Fibroblast of skin of right quadriceps (primary cell): ENCODE measurements around the gene RPS25.
A peak's percentile ranks its signal among the peaks of the same experiment; 100 is the strongest.
"Not testable (repeated sequence)": the region's sequence is repeated elsewhere in the genome, so short reads cannot be mapped to it uniquely, and the experiment has no call there.

Experiments used
- DNase-seq: peaks from one replicate; pipeline ENCODE4 v3.0.0-alpha.2; 2013

RPS25 gene

DNA sequence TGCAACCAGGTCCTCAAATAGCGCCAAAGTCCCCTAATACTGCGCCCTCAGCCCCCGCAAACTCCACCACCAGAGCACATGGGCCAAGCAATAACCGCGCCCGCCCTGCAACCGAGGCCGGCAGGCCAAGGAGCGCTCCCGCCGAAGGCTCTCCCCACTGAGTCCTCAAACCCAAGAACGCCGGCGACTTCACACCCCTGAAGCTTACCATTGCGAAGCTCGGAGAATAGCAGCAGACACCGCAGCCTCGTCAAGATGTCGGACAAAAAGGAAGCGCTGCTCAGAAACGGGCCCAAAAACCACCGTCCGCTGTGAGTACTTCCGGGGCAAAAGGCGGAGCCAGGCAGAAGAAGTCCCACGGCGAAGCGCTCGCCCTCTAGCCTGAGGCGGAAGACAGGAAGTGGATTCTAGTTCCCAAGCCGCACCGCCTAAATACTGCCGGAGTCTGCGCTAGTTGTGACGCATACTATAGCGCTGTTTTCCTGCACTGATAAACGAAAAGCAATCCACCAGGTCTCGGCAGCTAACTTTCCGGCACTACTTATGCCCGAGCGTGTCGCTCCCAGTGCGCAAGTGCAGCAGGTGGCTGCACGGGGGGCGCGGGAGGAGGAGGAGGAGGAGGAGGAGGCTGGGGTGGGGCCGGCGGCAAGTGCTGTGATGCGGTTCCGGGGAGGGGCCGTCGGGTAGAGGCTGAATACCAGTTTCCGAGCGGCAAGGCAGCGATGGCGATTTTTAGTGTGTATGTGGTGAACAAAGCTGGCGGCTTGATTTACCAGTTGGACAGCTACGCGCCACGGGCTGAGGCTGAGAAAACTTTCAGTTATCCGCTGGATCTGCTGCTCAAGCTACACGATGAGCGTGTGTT, at the start of gene RPS25, which contains the start of gene TRAPPC4:
RPS25 (minus strand) TSS at position 270 of the 865 bp plus-strand sequence; CDS start at position 211, 59 bp downstream.
TRAPPC4 (plus strand) TSS at position 693 of the 865 bp plus-strand sequence; CDS start at position 723, 30 bp downstream.
- peak; percentile 96 for DNase-seq

DNA sequence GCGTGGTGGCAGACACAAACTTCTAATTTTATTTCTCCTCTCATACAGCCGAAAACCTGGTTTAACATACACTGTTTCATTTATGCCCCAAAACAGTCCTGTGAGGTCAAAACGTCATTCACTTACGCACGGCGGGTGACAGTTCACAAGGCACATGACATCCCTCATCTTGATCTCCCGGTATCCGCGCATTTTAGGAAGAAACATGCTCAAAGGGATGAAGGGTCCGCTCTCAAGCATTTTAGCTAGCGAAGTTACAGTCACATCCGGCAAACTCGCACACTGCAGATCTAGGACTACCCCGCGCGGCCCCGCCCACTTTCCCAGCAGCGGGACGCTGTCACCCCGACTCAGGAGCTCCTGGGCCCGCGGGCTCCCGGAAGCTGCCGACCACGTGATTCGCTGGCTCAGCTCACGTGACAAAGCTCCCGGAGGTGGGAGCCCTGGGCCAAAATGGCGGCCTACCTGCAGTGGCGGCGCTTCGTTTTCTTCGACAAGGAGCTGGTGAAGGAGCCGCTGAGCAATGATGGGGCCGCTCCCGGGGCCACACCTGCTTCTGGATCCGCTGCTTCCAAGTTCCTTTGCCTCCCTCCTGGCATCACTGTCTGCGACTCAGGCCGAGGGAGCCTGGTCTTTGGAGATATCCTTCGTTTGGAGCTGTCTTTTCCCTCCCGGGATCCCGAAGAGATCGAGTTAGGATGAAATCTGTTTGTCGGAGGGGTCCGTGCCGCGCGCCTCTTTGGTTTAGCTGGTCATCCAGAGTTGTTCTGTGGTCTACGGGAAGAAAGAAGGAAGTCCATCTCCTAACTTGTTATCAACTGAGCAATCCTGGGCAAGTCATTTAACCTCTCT, 49.5 kb upstream of the RPS25 start, which contains the start of gene VPS11:
VPS11 (plus strand) TSS at position 448 of the 852 bp plus-strand sequence; CDS start at position 454, 6 bp downstream.
- DNase-seq = peak; percentile 95

DNA sequence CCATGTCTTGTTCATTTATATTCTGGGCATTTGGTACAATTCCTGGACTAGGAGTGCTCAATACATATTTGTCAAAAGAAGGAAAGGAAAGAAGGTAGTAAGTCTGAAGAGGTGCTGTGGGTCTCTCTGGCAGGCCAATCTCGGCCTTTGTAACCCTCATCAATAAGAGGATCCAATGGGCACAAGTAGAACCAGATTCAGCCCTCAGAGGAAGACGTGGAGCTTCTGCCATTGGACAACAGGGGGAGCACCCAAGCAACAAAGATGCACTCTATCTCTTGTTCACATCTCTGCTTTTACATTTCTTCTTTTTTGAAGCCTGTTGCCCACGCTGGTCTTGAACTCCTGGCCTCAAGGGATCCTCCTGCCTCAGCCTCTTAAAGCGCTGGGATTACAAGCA, 47.2 kb upstream of the RPS25 start:
- peak; percentile 31 for DNase-seq

DNA sequence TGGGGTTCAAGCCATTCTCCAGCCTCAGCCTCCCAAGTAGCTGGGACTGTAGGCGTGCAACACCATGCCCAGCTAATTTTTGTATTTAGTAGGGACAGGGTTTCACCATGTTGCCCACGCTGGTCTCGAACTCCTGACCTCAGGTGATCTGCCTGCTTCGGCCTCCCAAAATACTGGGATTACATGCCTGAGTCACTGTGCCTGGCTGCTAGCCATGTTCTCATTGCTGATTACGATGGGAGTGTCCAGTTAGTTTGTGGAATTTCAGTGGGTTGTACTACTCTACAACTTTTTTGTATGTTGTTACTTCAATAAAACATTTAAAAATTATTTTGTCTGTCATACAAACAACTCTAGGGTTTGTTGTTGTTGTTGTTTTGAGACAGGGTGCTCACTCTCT, 44.6 kb upstream of the RPS25 start:
- DNase-seq = peak; percentile 38

- no peak for DNase-seq
These were observed 43.1 kb upstream of the RPS25 start for GRCh38 chr11:119061256-119061655.

DNA sequence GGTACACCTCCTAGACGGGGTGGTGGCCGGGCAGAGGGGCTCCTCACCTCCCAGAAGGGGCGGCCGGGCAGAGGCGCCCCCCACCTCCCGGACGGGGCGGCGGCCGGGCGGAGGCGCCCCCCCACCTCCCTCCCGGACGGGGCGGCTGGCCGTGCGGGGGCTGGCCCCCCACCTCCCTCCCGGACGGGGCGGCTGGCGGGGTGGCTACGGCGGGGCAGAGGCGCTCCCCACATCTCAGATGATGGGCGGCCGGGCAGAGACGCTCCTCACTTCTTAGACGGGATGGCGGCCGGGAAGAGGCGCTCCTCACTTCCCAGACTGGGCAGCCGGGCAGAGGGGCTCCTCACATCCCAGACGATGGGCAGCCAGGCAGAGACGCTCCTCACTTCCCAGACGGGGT, 41.0 kb upstream of the RPS25 start:
- DNase-seq = not testable (repeated sequence)

- peak; percentile 96 for DNase-seq
These were observed 39.0 kb upstream of the RPS25 start, which contains the start of gene HYOU1 for GRCh38 chr11:119057000-119057769. Gene HYOU1 (minus strand): TSS chr11:119057205. CDS start chr11:119056160, 1,045 bp downstream.

DNA sequence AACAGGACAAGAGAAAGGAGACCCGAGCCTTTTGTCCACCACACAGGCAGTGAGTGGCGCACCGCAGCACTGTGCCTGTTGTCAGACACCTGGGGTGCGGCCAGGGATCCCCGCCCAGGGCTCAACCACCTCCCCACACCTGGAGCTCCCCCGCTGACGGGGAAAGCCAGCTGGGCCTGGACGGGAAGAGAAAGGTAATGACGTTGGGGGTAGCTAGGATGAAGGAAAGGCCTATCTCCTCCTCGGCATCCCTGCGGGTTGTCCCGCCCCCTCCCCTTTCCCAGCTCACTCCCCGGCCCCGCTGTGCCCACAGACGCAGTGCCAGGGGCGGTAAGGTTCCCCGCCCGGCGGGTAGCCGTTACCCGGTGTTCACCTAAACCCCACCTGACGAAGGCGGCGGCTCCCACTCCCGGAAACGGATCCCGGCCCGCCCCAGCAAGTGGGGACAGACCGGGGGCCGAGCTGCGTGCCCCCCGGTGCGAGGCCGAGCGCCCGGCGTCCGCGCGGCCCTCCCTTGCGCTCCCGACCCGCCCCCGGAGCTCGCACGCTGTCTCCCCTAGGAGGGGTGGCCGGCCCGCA, 38.4 kb upstream of the RPS25 start:
- no peak for DNase-seq

GRCh38 chr11:119055901-119056300, 37.8 kb upstream of the RPS25 start:
- no peak for DNase-seq

DNA sequence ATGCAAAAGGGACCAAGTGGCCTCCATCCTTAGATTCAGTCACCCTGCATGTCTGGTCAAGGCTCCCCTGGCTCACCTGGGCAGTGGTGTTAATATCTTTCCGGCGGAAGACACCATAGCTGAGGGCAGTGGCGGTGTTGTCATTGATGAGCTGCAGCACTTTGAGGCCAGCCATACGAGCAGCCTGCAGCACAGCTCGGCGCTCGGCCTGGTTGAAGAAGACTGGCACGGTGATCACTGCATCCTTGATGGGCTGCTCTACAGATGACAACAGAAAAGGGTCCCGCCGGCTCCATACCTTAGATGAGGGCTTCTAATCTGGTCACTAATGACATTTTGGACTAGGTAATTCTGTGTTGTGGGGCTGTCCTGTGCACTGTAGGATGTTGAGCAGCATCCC, 36.3 kb upstream of the RPS25 start:
- no peak for DNase-seq

GRCh38 chr11:119052163-119052814, 34.1 kb upstream of the RPS25 start:
- no peak for DNase-seq

GRCh38 chr11:119051440-119052162, 33.5 kb upstream of the RPS25 start:
- DNase-seq = no peak

DNA sequence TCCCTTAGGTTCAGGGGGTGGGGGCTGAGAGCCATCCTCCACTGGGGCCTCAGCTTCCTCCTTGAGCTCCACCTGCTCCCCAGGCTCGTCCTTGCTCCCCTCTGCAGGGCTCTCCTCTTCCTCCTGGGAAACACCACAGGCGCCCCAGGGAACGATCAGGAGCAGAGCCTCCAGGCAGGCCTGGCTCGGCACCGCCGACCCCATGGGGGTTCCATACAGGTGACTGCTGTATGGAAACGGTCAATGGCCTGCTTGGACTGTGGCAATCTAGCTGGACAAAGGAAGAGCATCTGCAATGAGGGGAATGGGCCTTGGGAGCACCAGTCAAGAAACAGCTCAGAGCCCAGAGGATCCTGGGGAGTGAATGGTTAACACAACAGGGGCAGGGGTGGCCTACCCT, 30.9 kb upstream of the RPS25 start:
- DNase-seq = no peak

DNA sequence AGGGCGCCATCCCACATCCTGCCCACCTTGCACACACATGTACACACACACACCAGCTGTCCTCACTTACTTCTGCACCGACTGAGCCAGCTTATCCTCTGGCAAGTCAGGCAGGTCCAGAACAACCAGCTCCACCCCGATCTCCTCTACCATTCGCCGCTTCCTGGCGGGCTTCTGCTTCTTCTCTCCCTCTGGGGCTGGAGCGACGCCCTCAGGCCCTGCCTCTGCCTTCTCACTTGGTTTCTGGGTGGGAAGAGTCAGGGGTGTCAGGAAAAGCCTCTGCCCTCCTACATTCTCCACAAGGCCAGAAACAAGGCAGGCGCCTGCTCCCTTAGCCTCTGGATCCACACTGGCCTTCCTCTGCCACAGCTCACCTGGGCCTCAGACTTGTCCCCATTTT, 30.5 kb upstream of the RPS25 start:
- DNase-seq = no peak

- DNase-seq = no peak
These were observed 29.1 kb upstream of the RPS25 start for GRCh38 chr11:119047205-119047604.

- DNase-seq = no peak
These were observed 28.3 kb upstream of the RPS25 start for GRCh38 chr11:119046489-119046888.

GRCh38 chr11:119044708-119045107, 26.6 kb upstream of the RPS25 start:
- DNase-seq = no peak

- DNase-seq = no peak
These were observed 24.8 kb upstream of the RPS25 start for GRCh38 chr11:119042927-119043326.

- no peak for DNase-seq
These were observed 23.8 kb upstream of the RPS25 start for GRCh38 chr11:119041821-119042514.

DNA sequence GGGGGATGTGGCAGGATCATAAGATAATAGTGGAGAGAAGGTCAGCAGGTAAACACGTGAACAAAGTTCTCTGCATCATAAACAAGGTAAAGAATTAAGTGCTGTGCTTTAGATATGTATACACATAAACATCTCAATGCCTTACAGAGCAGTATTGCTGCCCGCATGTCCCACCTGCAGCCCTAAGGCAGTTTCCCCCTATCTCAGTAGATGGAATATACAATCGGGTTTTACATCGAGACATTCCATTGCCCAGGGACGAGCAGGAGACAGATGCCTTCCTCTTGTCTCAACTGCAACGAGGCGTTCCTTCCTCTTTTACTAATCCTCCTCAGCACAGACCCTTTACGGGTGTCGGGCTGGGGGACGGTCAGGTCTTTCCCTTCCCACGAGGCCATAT, 21.3 kb upstream of the RPS25 start:
- not testable (repeated sequence) for DNase-seq
